Measurements from ENCODE around the gene RAD1.

RAD1 gene

DNA sequence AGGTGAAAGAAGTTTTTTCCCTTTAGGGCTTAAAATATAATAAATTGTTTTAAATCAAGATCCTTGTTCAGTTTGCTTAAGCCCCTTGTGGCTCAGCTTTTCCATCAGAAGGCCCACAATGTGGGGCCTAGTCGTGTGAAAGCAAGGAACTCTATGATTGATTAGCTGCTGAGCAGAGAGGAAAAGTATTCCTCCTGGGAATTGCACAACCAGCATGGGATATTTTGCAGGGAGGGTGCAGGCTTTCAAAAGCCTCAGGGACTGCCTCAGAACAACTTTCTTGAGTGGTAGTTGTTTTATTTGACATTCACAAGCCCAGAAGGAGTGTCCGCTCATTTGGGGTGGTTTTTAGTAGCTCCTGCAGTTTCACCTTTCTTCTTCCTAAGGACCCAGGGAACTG is 56.5 kb downstream of the RAD1 start:
- DNase-seq = peak; percentile 25

DNA sequence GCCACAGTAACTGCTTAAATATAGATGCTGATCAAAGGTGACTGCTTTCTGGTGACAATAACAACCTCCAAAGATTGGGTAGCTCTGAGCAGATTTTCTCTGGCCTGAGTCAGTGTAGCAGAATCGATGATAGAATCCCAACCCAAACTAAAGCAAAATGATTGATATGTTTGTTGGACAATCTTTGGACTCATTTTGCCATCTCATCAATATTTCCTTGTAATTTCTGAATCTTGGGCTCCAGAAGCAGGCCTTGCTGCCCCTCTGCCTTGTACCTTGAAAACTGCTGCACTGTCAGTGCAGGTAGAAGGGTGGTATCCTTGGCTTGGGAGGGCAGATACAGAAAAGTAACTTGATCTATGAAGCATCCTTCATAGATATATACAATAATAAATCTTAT is 57.4 kb downstream of the RAD1 start:
- DNase-seq = no peak

DNA sequence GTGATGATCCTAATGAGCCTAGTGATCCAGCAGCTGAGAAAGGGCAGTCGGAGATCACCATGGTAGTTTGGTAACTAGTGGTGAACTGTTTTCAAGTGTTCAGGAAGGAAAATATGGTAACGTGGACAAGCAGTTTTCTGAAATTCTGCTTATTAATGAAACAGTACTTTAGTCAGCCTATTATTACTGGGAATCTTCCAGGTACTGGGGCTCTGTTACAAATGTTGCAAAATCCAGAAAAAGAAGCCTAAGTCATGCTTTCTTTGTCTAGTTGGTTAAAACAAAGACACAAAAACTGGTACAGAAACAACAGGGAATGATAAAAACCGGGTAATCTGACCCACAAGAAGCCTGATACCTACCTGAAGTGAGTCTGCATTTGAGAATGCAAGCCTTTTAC is 58.1 kb downstream of the RAD1 start:
- DNase-seq = no peak
